Liver (tissue), 9 donors: ENCODE measurements around the gene HERC6. TPM values are rescaled to one million over a fixed set of nuclear protein-coding genes. Genes with fewer than 3 reads are reported as not detected.
"Not testable (repeated sequence)": the region's sequence is repeated elsewhere in the genome, so short reads cannot be mapped to it uniquely, and the experiment has no call there.

Experiments
- DNase-seq: peaks from one replicate; pipeline ENCODE4 v3.0.0-alpha.2; 2017; ENCODE audit warnings: low spot score
- H3K27ac ChIP-seq, 2 donors: one replicate each; pipeline ENCODE4 v1.7.0; 2013; ENCODE audit warnings: inconsistent platforms in 2 of 2, low read length in 2 of 2, control low read depth in 1 of 2, low read depth in 1 of 2, mild to moderate bottlenecking in 1 of 2
- H3K27me3 ChIP-seq, 4 donors: one replicate each; pipeline versions ENCODE4 v1.6.1 to v1.7.0; 2013; ENCODE audit warnings: low read length in 3 of 4, inconsistent platforms in 1 of 4, mild to moderate bottlenecking in 1 of 4, moderate library complexity in 1 of 4; ENCODE audit not compliant: control insufficient read depth in 4 of 4, insufficient read depth in 4 of 4
- H3K36me3 ChIP-seq, 4 donors: one replicate each; pipeline versions ENCODE4 v1.6.1 to v1.7.0; 2013; ENCODE audit warnings: low read length in 3 of 4, mild to moderate bottlenecking in 3 of 4, low read depth in 1 of 4, moderate library complexity in 1 of 4; ENCODE audit not compliant: control insufficient read depth in 4 of 4, insufficient read depth in 3 of 4
- H3K4me1 ChIP-seq, 4 donors: one replicate each; pipeline versions ENCODE4 v1.6.1 to v1.7.0; 2013; ENCODE audit warnings: low read length in 3 of 4, mild to moderate bottlenecking in 3 of 4, moderate library complexity in 1 of 4; ENCODE audit not compliant: control insufficient read depth in 4 of 4, insufficient read depth in 4 of 4
- H3K4me3 ChIP-seq, 3 donors: one replicate each; pipeline versions ENCODE4 v1.6.1 to v1.7.0; 2013; ENCODE audit warnings: low read length in 3 of 3, control low read depth in 1 of 3, low read depth in 1 of 3, mild to moderate bottlenecking in 1 of 3
- H3K9ac ChIP-seq, 2 donors: one replicate each; pipeline ENCODE4 v1.7.0; 2013; ENCODE audit warnings: low read length in 2 of 2, mild to moderate bottlenecking in 2 of 2, moderate library complexity in 2 of 2, control low read depth in 1 of 2, low read depth in 1 of 2
- H3K9me3 ChIP-seq, 4 donors: one replicate each; pipeline versions ENCODE4 v1.6.1 to v1.7.0; 2013; ENCODE audit warnings: low read length in 3 of 4; ENCODE audit not compliant: control insufficient read depth in 4 of 4
- ATF3 ChIP-seq: IDR thresholded peaks from 2 replicates; pipeline ENCODE4 v1.6.1; 2016; ENCODE audit warnings: antibody characterized with exemption
- CTCF ChIP-seq: fragments of 150-350 bp; IDR thresholded peaks from 2 replicates; pipeline ENCODE4 v1.5.1; 2017; ENCODE audit warnings: improper control_type of control experiment, low read depth, low read length; ENCODE audit not compliant: missing input control
- FOXA1 ChIP-seq: IDR thresholded peaks from 2 replicates; pipeline ENCODE4 v1.6.1; 2016; ENCODE audit warnings: antibody characterized with exemption
- GABPA ChIP-seq, 2 donors: IDR thresholded peaks in 1 of 2; conservative IDR thresholded peaks in 1 of 2; 2 replicates each; pipeline ENCODE4 v1.6.1; 2016; ENCODE audit warnings: antibody characterized with exemption in 2 of 2, mild to moderate bottlenecking in 1 of 2, moderate library complexity in 1 of 2
- HNF4A ChIP-seq, 2 donors: conservative IDR thresholded peaks; 2 replicates each; pipeline ENCODE4 v1.6.1; 2016; ENCODE audit warnings: antibody characterized with exemption in 2 of 2, mild to moderate bottlenecking in 2 of 2
- HNF4G ChIP-seq: IDR thresholded peaks from 2 replicates; pipeline ENCODE4 v1.6.1; 2016; ENCODE audit warnings: antibody characterized with exemption
- JUND ChIP-seq, 2 donors: IDR thresholded peaks; 2 replicates each; pipeline ENCODE4 v1.6.1; 2016; ENCODE audit warnings: antibody characterized with exemption in 2 of 2
- MAX ChIP-seq: IDR thresholded peaks from 2 replicates; pipeline ENCODE4 v1.6.1; 2016; ENCODE audit warnings: antibody characterized with exemption
- NR2F2 ChIP-seq: IDR thresholded peaks from 2 replicates; pipeline ENCODE4 v1.6.1; 2016; ENCODE audit warnings: antibody characterized with exemption
- RAD21 ChIP-seq, 2 donors: IDR thresholded peaks; 2 replicates each; pipeline ENCODE4 v1.6.1; 2016; ENCODE audit warnings: antibody characterized with exemption in 2 of 2, mild to moderate bottlenecking in 2 of 2
- REST ChIP-seq: IDR thresholded peaks from 2 replicates; pipeline ENCODE4 v1.6.1; 2016; ENCODE audit warnings: antibody characterized with exemption, mild to moderate bottlenecking
- RXRA ChIP-seq, 2 donors: IDR thresholded peaks; 2 replicates each; pipeline ENCODE4 v1.6.1; 2017 to 2018; ENCODE audit warnings: antibody characterized with exemption in 2 of 2, mild to moderate bottlenecking in 1 of 2
- SP1 ChIP-seq: IDR thresholded peaks from 2 replicates; pipeline ENCODE4 v1.6.1; 2018; ENCODE audit warnings: antibody characterized with exemption, mild to moderate bottlenecking
- TAF1 ChIP-seq: conservative IDR thresholded peaks from 2 replicates; pipeline ENCODE4 v1.6.1; 2016; ENCODE audit warnings: antibody characterized with exemption, mild to moderate bottlenecking
- YY1 ChIP-seq: IDR thresholded peaks from 2 replicates; pipeline ENCODE4 v1.6.1; 2016; ENCODE audit warnings: antibody characterized with exemption, mild to moderate bottlenecking
- ZBTB33 ChIP-seq: IDR thresholded peaks from 2 replicates; pipeline ENCODE4 v1.6.1; 2016; ENCODE audit warnings: antibody characterized with exemption
- whole genome bisulfite sequencing: extraction: QIAGEN DNeasy Blood & Tissue Kit; methylation state at CpG from one replicate; pipeline ENCODE4 v1.1.7; 2013; 5-methylcytosine and 5-hydroxymethylcytosine counted together
- polyA plus RNA-seq, 2 donors: library from polyadenylated mRNA; stranded (reverse) in 1 of 2; unstranded in 1 of 2; fragments of 200-250 nt in 1 of 2; fragments of >200 nt in 1 of 2; fragmentation: Nextera tagmentation in 1 of 2; extraction: Ambion mirVana in 1 of 2; gene quantifications; one replicate each; pipeline versions ENCODE4 v1.2.1 to v1.2.3, GENCODE V29; 2013 to 2015
- total RNA-seq, 2 donors: library from RNA; depleted of rRNA; stranded (reverse); fragments of >200 nt; gene quantifications; one replicate each; pipeline ENCODE4 v1.2.3, GENCODE V29; 2014
- donor health status: healthy.
- donor health status: healthy.
- donor health status: healthy.
- donor health status: healthy.
- donor health status: healthy.

HERC6 gene
- total and polyA plus RNA-seq, 4 donors: 1.5 to 3.8 (median 2.6) TPM

GRCh38 chr4:88367826-88368225 lies 10.8 kb upstream of the HERC6 start (continued):
- no peak for TF ChIP-seq CTCF

- H3K9me3 ChIP-seq, H3K4me1 ChIP-seq, H3K36me3 ChIP-seq, H3K27ac ChIP-seq, H3K4me3 ChIP-seq, DNase-seq, H3K27me3 ChIP-seq, H3K9ac ChIP-seq: not testable (repeated sequence)
- TF ChIP-seq RAD21 (IDR thresholded peaks at IDR 0.05) (peak; percentile 77 to 82), CTCF (peak; percentile 50)
- 86% methylated on average over 7 of the region's 7 CpGs for WGBS
These were observed 9.4 kb upstream of the HERC6 start for GRCh38 chr4:88369180-88369812.

GRCh38 chr4:88381123-88381522 lies 2.5 kb downstream of the HERC6 start:
- no peak overlapping the region for H3K4me3 ChIP-seq
- no peak for TF ChIP-seq SP1
- no peak for TF ChIP-seq GABPA (IDR thresholded peaks at IDR 0.05 in 1 of 2, conservative IDR thresholded peaks at IDR 0.05 in 1 of 2)
- no peak for TF ChIP-seq JUND (IDR thresholded peaks at IDR 0.05)
- TF ChIP-seq HNF4G: no peak
- no peak for TF ChIP-seq NR2F2
- no peak for TF ChIP-seq HNF4A (conservative IDR thresholded peaks at IDR 0.05)
- TF ChIP-seq RXRA (IDR thresholded peaks at IDR 0.05): no peak
- TF ChIP-seq YY1: no peak
- no peak for TF ChIP-seq RAD21 (IDR thresholded peaks at IDR 0.05)
- no peak for TF ChIP-seq ZBTB33
- TF ChIP-seq FOXA1: no peak
- TF ChIP-seq ATF3: no peak
- TF ChIP-seq CTCF: no peak
- TF ChIP-seq TAF1: no peak
- TF ChIP-seq REST: no peak
- no peak for TF ChIP-seq MAX
- H3K9ac ChIP-seq: no peak overlapping the region
- no peak overlapping the region for H3K27ac ChIP-seq
- peaks cover 0 to 4% (median 2%) of the 10 kb centered on the region in 4 donors for H3K4me1 ChIP-seq
- no peaks in the 10 kb centered on the region for H3K36me3 ChIP-seq
- H3K9me3 ChIP-seq: no peaks in the 10 kb centered on the region
- WGBS: 67% methylated on average over 4 of the region's 4 CpGs
- no peak for DNase-seq
- no peaks in the 10 kb centered on the region for H3K27me3 ChIP-seq
